CD14-positive monocyte (primary cell): ENCODE data around the gene VPS33A. TPM values are rescaled to one million over a fixed set of nuclear protein-coding genes. Genes with fewer than 3 reads are reported as not detected.

Source experiments
- DNase-seq, 3 donors: peaks; one replicate each; pipeline ENCODE4 v3.0.0-alpha.2; 2011 to 2022
- H2AFZ ChIP-seq: 2 replicates; pipeline ENCODE4 v1.6.0; 2012; ENCODE audit warnings: mild to moderate bottlenecking, low read depth, low read length, inconsistent platforms; ENCODE audit not compliant: insufficient read depth, poor library complexity, severe bottlenecking
- H3K27ac ChIP-seq, 2 donors: 1 replicate in 1 of 2; 2 replicates in 1 of 2; pipeline ENCODE4 v1.5.1; 2012 to 2013; ENCODE audit warnings: low read length in 2 of 2, control low read depth in 1 of 2, inconsistent platforms in 1 of 2, low read depth in 1 of 2, mild to moderate bottlenecking in 1 of 2
- H3K27me3 ChIP-seq, 2 donors: one replicate each; pipeline versions ENCODE4 v1.6.0 to v1.6.1; 2011 to 2013; ENCODE audit warnings: low read length in 2 of 2; ENCODE audit not compliant: control insufficient read depth in 2 of 2, insufficient read depth in 2 of 2
- H3K36me3 ChIP-seq, 2 donors: replicated peaks in 1 of 2; 1 replicate in 1 of 2; 2 replicates in 1 of 2; pipeline versions ENCODE4 v1.5.1 to v1.6.1; 2012 to 2013; ENCODE audit warnings: low read length in 2 of 2, control low read depth in 1 of 2, inconsistent platforms in 1 of 2, mild to moderate bottlenecking in 1 of 2; ENCODE audit not compliant: insufficient read depth in 2 of 2, control insufficient read depth in 1 of 2
- H3K4me1 ChIP-seq, 2 donors: 1 replicate in 1 of 2; 2 replicates in 1 of 2; pipeline versions ENCODE4 v1.5.1 to v1.6.1; 2012 to 2013; ENCODE audit warnings: low read length in 2 of 2, control low read depth in 1 of 2, inconsistent platforms in 1 of 2, mild to moderate bottlenecking in 1 of 2, moderate library complexity in 1 of 2; ENCODE audit not compliant: insufficient read depth in 2 of 2, control insufficient read depth in 1 of 2
- H3K4me2 ChIP-seq: replicated peaks from 2 replicates; pipeline ENCODE3; 2012; ENCODE audit warnings: low read length, moderate library complexity, mild to moderate bottlenecking; ENCODE audit not compliant: poor library complexity, severe bottlenecking; ENCODE audit errors: extremely low read depth
- H3K4me3 ChIP-seq, 3 experiments: fragments of 200-600 bp in 1 of 3; sonication (generic) in 1 of 3; replicated peaks in 1 of 3; 1 replicate in 2 of 3; 2 replicates in 1 of 3; pipeline ENCODE4 v1.5.1; 2011 to 2013; ENCODE audit warnings: low read length in 3 of 3, mild to moderate bottlenecking in 3 of 3, control low read depth in 2 of 3, low read depth in 2 of 3, inconsistent platforms in 1 of 3, moderate library complexity in 1 of 3
- H3K79me2 ChIP-seq: 2 replicates; pipeline ENCODE4 v1.6.0; 2012; ENCODE audit warnings: mild to moderate bottlenecking, control low read depth, inconsistent platforms, low read length, moderate library complexity; ENCODE audit not compliant: insufficient read depth
- H3K9ac ChIP-seq: 2 replicates; pipeline ENCODE4 v1.6.0; 2017; ENCODE audit warnings: low read length, mild to moderate bottlenecking; ENCODE audit not compliant: insufficient read depth, poor library complexity, severe bottlenecking
- H3K9me3 ChIP-seq, 2 donors: replicated peaks in 1 of 2; 1 replicate in 1 of 2; 2 replicates in 1 of 2; pipeline versions ENCODE4 v1.5.1 to v1.6.1; 2012 to 2013; ENCODE audit warnings: low read length in 2 of 2, control low read depth in 1 of 2; ENCODE audit not compliant: control insufficient read depth in 1 of 2, insufficient read depth in 1 of 2
- H4K20me1 ChIP-seq: 2 replicates; pipeline ENCODE4 v1.6.0; 2012; ENCODE audit warnings: mild to moderate bottlenecking, low read length, control low read depth, moderate library complexity; ENCODE audit not compliant: insufficient read depth
- H3K27ac Mint-ChIP-seq, 7 donors: one replicate each; pipeline ENCODE4 v1.8.0; 2020; ENCODE audit warnings: mild to moderate bottlenecking in 7 of 7, mixed read lengths in 7 of 7, moderate library complexity in 6 of 7, inconsistent platforms in 2 of 7
- H3K27me3 Mint-ChIP-seq, 3 donors: one replicate each; pipeline ENCODE4 v1.8.0; 2021 to 2022; ENCODE audit warnings: low read depth in 3 of 3, mild to moderate bottlenecking in 3 of 3, mixed read lengths in 3 of 3, moderate library complexity in 3 of 3, inconsistent platforms in 1 of 3
- H3K36me3 Mint-ChIP-seq, 2 donors: one replicate each; pipeline ENCODE4 v1.8.0; 2020; ENCODE audit warnings: mixed read lengths in 2 of 2, inconsistent platforms in 1 of 2, mild to moderate bottlenecking in 1 of 2
- H3K4me1 Mint-ChIP-seq: one replicate; pipeline ENCODE4 v1.8.0; 2020; ENCODE audit warnings: mild to moderate bottlenecking, mixed read lengths
- H3K4me3 Mint-ChIP-seq, 2 donors: one replicate each; pipeline ENCODE4 v1.8.0; 2020; ENCODE audit warnings: mild to moderate bottlenecking in 2 of 2, mixed read lengths in 2 of 2, moderate library complexity in 1 of 2
- H3K9me3 Mint-ChIP-seq, 7 donors: one replicate each; pipeline ENCODE4 v1.8.0; 2020 to 2022; ENCODE audit warnings: mixed read lengths in 7 of 7, mild to moderate bottlenecking in 6 of 7, moderate library complexity in 6 of 7, inconsistent platforms in 2 of 7
- WGBS: methylation state at CpG from one replicate; pipeline ENCODE4 v1.1.5; 2013; ENCODE audit warnings: missing lambda C conversion rate; ENCODE audit not compliant: insufficient coverage; 5-methylcytosine and 5-hydroxymethylcytosine counted together
- intact Hi-C, 2 donors: fragments of 100-400 bp; cut with micrococcal nuclease; formaldehyde crosslinking; loops; one replicate each; pipeline versions ENCODE4 v1.15.0 to v1.15.1; 2023
- polyA plus RNA-seq, 3 donors: library from polyadenylated mRNA; depleted of rRNA in 1 of 3; unstranded in 2 of 3; stranded (reverse) in 1 of 3; fragments of 300-500 nt in 2 of 3; fragments of >200 nt in 1 of 3; fragmentation: Illumina TruSeq in 2 of 3; gene quantifications; 1 replicate in 2 of 3; 2 replicates in 1 of 3; pipeline ENCODE4 v1.2.3, GENCODE V29; 2012 to 2021
- TF ChIP-seq, protein P1 (sequence below): fragments of 200-600 bp; IDR thresholded peaks from one replicate; pipeline ENCODE4 v1.8.0; 2022; ENCODE audit warnings: antibody characterized with exemption, mild to moderate bottlenecking

VPS33A gene
- polyA plus RNA-seq, 3 donors: 15.3 to 33.1 (median 32.9) TPM

DNA sequence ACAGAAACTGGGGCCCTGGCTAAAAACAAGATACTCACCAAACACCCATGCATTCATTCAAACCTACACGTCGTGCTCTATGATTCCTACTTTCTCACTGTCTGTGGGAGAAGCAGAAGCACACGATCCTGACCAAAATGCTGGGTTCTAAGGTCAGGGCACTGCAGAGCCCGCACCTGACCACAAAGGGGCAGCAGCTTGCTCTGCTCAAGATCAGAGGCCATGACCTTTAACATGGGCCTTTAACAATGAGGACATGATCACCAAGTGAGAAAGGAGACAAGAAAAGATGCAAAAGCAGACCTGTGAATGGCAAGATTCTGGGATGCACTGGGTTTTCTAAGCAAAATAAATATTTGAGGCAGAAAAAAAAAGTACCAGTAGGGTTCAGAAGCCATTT lies 40.1 kb upstream of the VPS33A start:
- WGBS: 92% methylated on average over 4 of the region's 4 CpGs
- Histone ChIP-seq H4K20me1 (no peaks in the 10 kb centered on the region), H3K27me3 (no peaks in the 10 kb centered on the region), H3K4me2 (no peak overlapping the region), H3K4me3 (no peak overlapping the region), H2AFZ (no peak overlapping the region), H3K9me3 (no peaks in the 10 kb centered on the region), H3K9ac (no peak overlapping the region), H3K36me3 (peaks cover 71 to 97% of the 10 kb centered on the region in 2 donors), H3K27ac (no peak overlapping the region), H3K79me2 (no peaks in the 10 kb centered on the region), H3K4me1 (no peaks in the 10 kb centered on the region)
- no peaks in the 10 kb centered on the region for H3K4me1 Mint-ChIP-seq
- no peak for DNase-seq
- peaks cover 76 to 90% of the 10 kb centered on the region in 2 donors for H3K36me3 Mint-ChIP-seq
- peaks cover 0 to 2% (median 0%) of the 10 kb centered on the region in 7 donors for H3K9me3 Mint-ChIP-seq
- intact Hi-C loops: no loop called here
- H3K27me3 Mint-ChIP-seq: no peaks in the 10 kb centered on the region
- no peak overlapping the region for H3K4me3 Mint-ChIP-seq
- no peak overlapping the region for H3K27ac Mint-ChIP-seq
- TF ChIP-seq, protein P1, sequence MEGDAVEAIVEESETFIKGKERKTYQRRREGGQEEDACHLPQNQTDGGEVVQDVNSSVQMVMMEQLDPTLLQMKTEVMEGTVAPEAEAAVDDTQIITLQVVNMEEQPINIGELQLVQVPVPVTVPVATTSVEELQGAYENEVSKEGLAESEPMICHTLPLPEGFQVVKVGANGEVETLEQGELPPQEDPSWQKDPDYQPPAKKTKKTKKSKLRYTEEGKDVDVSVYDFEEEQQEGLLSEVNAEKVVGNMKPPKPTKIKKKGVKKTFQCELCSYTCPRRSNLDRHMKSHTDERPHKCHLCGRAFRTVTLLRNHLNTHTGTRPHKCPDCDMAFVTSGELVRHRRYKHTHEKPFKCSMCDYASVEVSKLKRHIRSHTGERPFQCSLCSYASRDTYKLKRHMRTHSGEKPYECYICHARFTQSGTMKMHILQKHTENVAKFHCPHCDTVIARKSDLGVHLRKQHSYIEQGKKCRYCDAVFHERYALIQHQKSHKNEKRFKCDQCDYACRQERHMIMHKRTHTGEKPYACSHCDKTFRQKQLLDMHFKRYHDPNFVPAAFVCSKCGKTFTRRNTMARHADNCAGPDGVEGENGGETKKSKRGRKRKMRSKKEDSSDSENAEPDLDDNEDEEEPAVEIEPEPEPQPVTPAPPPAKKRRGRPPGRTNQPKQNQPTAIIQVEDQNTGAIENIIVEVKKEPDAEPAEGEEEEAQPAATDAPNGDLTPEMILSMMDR: no peak

DNA sequence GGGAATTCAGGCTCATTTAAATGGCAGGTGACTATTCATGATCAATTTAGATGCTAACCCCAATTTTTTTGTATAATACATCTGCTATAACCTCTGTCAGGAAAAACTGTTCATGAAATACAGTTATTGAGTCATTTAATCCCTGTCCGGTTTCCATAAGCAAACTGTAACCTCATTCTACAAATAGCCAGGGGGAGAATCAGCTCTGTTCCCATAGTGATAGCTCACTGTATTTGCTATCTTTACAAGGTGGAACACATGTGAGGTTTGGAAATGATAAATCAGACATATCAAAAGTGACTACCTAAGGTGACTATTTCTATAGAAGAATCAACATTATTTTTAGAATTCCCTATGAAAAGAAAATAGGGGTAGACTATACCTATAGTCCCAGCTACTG lies 38.6 kb upstream of the VPS33A start:
- Histone ChIP-seq H3K27me3 (no peaks in the 10 kb centered on the region), H3K9me3 (no peaks in the 10 kb centered on the region), H3K4me1 (no peaks in the 10 kb centered on the region), H3K9ac (no peak overlapping the region), H3K27ac (no peak overlapping the region), H2AFZ (no peak overlapping the region), H3K36me3 (peaks cover 64 to 98% of the 10 kb centered on the region in 2 donors), H3K4me2 (no peak overlapping the region), H4K20me1 (no peaks in the 10 kb centered on the region), H3K79me2 (no peaks in the 10 kb centered on the region), H3K4me3 (no peak overlapping the region)
- TF ChIP-seq, protein P1: no peak
- no CpG with 5 or more reads among the region's 1 CpG for WGBS
- H3K4me3 Mint-ChIP-seq: no peak overlapping the region
- no peaks in the 10 kb centered on the region for H3K27me3 Mint-ChIP-seq
- intact Hi-C loops: no loop called here
- H3K36me3 Mint-ChIP-seq: peaks cover 76 to 92% of the 10 kb centered on the region in 2 donors
- DNase-seq: no peak
- no peaks in the 10 kb centered on the region for H3K4me1 Mint-ChIP-seq
- peaks cover 0 to 2% (median 0%) of the 10 kb centered on the region in 7 donors for H3K9me3 Mint-ChIP-seq
- H3K27ac Mint-ChIP-seq: no peak overlapping the region
